ENCODE results near the gene ATOH8. TPM values are rescaled to one million over a fixed set of nuclear protein-coding genes. Genes with fewer than 3 reads are reported as not detected.

The ATOH8 gene
- total RNA-seq, 1 experiment from 2014 or later = 107 TPM

- H3K4me1 ChIP-seq = peaks cover 98% of the 10 kb centered on the region
Measured at GRCh38 chr2:85761946-85762345, 8.2 kb downstream of the ATOH8 start.

GRCh38 chr2:85763132-85763531, 9.3 kb downstream of the ATOH8 start:
- Histone ChIP-seq H3K4me3 (no peak overlapping the region), H3K27ac (no peak overlapping the region), H3K4me1 (peaks cover 96% of the 10 kb centered on the region), H3K27me3 (no peaks in the 10 kb centered on the region), H3K36me3 (peaks cover 83% of the 10 kb centered on the region), H3K9me3 (replicated peaks) (no peaks in the 10 kb centered on the region)
- DNase-seq = no peak

More at GRCh38 chr2:85761946-85762345, 8.2 kb downstream of the ATOH8 start:
- peak overlapping the region; percentile 16; the same call in 1 of the 2 replicates for H3K27ac ChIP-seq
- no peaks in the 10 kb centered on the region for H3K9me3 ChIP-seq (replicated peaks)
- H3K36me3 ChIP-seq = peaks cover 85% of the 10 kb centered on the region
- H3K4me3 ChIP-seq = no peak overlapping the region
- DNase-seq = no peak
- H3K27me3 ChIP-seq = no peaks in the 10 kb centered on the region

GRCh38 chr2:85763831-85764230, 10.0 kb downstream of the ATOH8 start:
- Histone ChIP-seq H3K4me1 (peaks cover 96% of the 10 kb centered on the region), H3K27me3 (no peaks in the 10 kb centered on the region), H3K9me3 (replicated peaks) (no peaks in the 10 kb centered on the region), H3K36me3 (peaks cover 85% of the 10 kb centered on the region), H3K4me3 (no peak overlapping the region), H3K27ac (no peak overlapping the region)
- no peak for DNase-seq

- Histone ChIP-seq H3K27me3 (no peaks in the 10 kb centered on the region), H3K9me3 (replicated peaks) (no peaks in the 10 kb centered on the region), H3K4me3 (no peak overlapping the region), H3K27ac (no peak overlapping the region), H3K36me3 (peaks cover 75% of the 10 kb centered on the region), H3K4me1 (peaks cover 96% of the 10 kb centered on the region)
- no peak for DNase-seq
Measured at GRCh38 chr2:85765081-85765731, 11.4 kb downstream of the ATOH8 start.

DNA sequence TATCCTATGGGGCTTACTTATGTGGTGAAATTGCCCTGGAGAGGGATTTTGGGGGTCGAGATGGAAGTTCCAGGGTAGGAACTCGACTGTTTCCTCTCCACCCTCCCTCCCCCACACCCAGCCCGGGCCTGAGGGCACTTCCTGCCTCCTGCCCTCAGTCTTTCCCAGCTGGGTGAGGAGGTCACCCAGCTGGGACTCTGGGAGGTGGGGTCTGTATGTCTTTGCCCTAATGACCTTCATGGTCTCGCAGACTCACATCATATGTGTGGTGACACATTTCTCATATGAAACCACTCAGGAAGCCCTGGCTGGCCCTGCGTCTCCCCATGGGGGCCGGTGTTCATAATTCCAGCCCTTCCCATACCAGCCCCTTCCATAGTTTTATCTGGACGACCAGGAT, 12.4 kb downstream of the ATOH8 start:
- Histone ChIP-seq H3K36me3 (peaks cover 74% of the 10 kb centered on the region), H3K4me3 (no peak overlapping the region), H3K27ac (no peak overlapping the region), H3K27me3 (no peaks in the 10 kb centered on the region), H3K4me1 (peaks cover 95% of the 10 kb centered on the region), H3K9me3 (replicated peaks) (no peaks in the 10 kb centered on the region)
- DNase-seq = no peak

- Histone ChIP-seq H3K36me3 (peaks cover 70% of the 10 kb centered on the region), H3K27ac (peak overlapping the region; percentile 95), H3K9me3 (replicated peaks) (no peaks in the 10 kb centered on the region), H3K4me1 (peaks cover 90% of the 10 kb centered on the region), H3K4me3 (no peak overlapping the region), H3K27me3 (no peaks in the 10 kb centered on the region)
- peak in 1 of 2 experiments; percentile 57 for DNase-seq
Measured at GRCh38 chr2:85767803-85768665, 14.2 kb downstream of the ATOH8 start.

DNA sequence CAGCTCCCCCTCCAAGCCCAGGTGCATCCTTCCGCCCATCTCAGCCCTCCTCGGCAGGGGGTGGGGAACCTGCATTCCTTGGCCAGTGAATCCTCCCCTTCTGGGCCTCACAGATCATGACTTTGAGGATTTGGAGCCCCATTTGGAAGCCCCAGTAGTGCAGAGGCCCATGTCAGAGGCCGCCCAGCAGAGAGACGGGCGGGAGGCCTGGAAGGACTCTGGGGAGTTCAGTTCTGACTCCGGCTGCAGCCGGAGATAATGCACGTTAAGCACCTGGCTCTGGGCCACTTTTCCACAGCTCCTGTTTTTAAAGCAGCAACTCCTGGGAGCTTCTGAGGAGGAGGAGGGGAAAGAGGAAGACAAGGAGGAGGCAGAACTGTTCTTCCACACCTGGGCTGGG, 14.9 kb downstream of the ATOH8 start:
- H3K27me3 ChIP-seq = no peaks in the 10 kb centered on the region
- H3K9me3 ChIP-seq (replicated peaks) = no peaks in the 10 kb centered on the region
- DNase-seq = peak; percentile 82 to 85
- H3K4me3 ChIP-seq = no peak overlapping the region
- peaks cover 70% of the 10 kb centered on the region for H3K36me3 ChIP-seq
- H3K27ac ChIP-seq = peak overlapping the region; percentile 95
- H3K4me1 ChIP-seq = peaks cover 91% of the 10 kb centered on the region

DNA sequence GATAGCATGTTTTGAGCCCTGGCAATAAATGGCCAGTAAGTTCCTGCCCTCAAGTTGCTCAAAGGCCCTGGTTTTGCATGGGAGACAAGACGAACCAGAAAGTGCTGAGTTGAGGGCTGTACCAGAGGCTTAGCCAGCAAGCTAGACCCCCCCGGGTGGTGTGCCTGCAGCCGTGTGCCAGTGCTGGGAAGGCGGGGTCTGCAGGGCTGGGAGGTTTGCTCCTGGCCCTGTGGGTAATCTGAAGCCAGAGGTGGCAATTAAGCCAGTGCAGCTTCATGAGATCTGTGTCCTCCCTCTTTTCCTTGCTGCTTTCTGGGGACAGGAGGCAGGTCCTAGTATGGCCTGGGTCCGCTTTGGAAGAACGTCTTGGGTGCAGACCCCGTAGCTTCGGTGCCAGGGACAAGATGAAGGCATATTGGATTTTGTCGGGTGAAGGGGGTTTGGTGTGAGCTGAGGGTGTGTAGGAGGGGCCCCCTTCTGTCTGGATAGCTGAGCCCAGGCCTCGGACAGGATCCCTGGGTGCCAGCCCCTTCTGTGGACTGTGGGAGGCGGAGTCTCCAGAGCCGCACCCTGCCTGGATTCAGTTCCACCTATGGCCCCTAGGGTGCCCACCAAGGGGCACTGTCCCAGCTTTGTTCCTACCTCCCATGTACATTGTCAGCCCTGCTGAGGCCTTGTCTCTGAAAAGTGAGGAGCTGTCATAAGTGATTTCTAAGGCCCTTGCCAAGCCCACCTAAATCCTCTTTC, 15.6 kb downstream of the ATOH8 start:
- Histone ChIP-seq H3K36me3 (peaks cover 70% of the 10 kb centered on the region), H3K4me3 (no peak overlapping the region), H3K4me1 (peaks cover 92% of the 10 kb centered on the region), H3K9me3 (replicated peaks) (no peaks in the 10 kb centered on the region), H3K27me3 (no peaks in the 10 kb centered on the region), H3K27ac (peak overlapping the region; percentile 95)
- DNase-seq = peak; percentile 87 to 90

- Histone ChIP-seq H3K27ac (peak overlapping the region; percentile 95), H3K36me3 (peaks cover 70% of the 10 kb centered on the region), H3K27me3 (no peaks in the 10 kb centered on the region), H3K9me3 (replicated peaks) (no peaks in the 10 kb centered on the region), H3K4me3 (no peak overlapping the region), H3K4me1 (peaks cover 92% of the 10 kb centered on the region)
- no peak for DNase-seq
Measured at GRCh38 chr2:85769983-85770362, 16.2 kb downstream of the ATOH8 start.

- Histone ChIP-seq H3K36me3 (peaks cover 70% of the 10 kb centered on the region), H3K27me3 (no peaks in the 10 kb centered on the region), H3K4me3 (no peak overlapping the region), H3K9me3 (replicated peaks) (no peaks in the 10 kb centered on the region), H3K4me1 (peaks cover 90% of the 10 kb centered on the region), H3K27ac (peak overlapping the region; percentile 95)
- DNase-seq = peak; percentile 96 to 98
Measured at GRCh38 chr2:85770369-85770768, 16.6 kb downstream of the ATOH8 start.

DNA sequence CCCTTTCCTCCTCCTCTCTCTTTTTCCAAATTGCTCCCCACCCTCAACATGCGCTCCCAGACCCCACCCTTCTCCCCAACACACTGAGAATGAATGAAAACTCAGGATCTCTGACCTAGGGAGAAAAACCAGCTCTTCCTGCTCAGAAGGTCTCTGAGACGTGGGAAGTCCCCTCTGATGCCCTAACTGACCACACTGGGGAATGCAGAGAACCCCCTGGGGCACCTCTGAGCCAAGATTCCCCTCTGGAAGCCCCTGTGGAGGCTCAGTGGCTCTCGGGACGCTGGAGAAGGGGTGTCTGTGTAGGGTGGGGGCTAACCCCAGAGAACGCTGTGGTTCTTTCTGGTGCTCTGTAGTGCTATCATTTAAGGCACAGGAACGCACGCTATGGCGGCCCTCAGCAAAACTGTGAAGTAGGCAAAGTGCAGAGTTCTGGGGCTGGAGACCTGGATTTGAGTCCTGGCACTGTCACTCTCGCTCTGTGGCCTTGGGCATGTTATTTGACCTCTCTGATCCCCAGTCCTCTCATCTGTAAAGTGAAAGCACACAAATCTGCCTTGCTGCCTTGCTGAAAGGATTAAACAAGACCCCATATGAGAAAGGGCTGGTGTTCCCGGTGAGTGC, 17.1 kb downstream of the ATOH8 start:
- DNase-seq = peak in 1 of 2 experiments; percentile 48
- Histone ChIP-seq H3K4me3 (no peak overlapping the region), H3K27ac (peak overlapping the region; percentile 95), H3K9me3 (replicated peaks) (no peaks in the 10 kb centered on the region), H3K27me3 (no peaks in the 10 kb centered on the region), H3K36me3 (peaks cover 70% of the 10 kb centered on the region), H3K4me1 (peaks cover 85% of the 10 kb centered on the region)

GRCh38 chr2:85771486-85771885, 17.7 kb downstream of the ATOH8 start:
- Histone ChIP-seq H3K9me3 (replicated peaks) (no peaks in the 10 kb centered on the region), H3K4me1 (peaks cover 79% of the 10 kb centered on the region), H3K27ac (peak overlapping the region; percentile 95), H3K4me3 (no peak overlapping the region), H3K36me3 (peaks cover 70% of the 10 kb centered on the region), H3K27me3 (no peaks in the 10 kb centered on the region)
- no peak for DNase-seq

GRCh38 chr2:85772019-85772745, 18.4 kb downstream of the ATOH8 start:
- H3K9me3 ChIP-seq (replicated peaks) = no peaks in the 10 kb centered on the region
- peaks cover 72% of the 10 kb centered on the region for H3K4me1 ChIP-seq
- peak overlapping the region; percentile 97 for H3K27ac ChIP-seq
- H3K4me3 ChIP-seq = peak overlapping the region; percentile 27
- peak; percentile 100 for DNase-seq
- no peaks in the 10 kb centered on the region for H3K27me3 ChIP-seq
- H3K36me3 ChIP-seq = peaks cover 70% of the 10 kb centered on the region
